DMS53 treated with DMSO at 0.1 percent for 48 hours (cell line): ENCODE results near the gene TMEM80.
A peak's percentile ranks its signal among the peaks of the same experiment; 100 is the strongest.
"Not testable (repeated sequence)": the region's sequence is repeated elsewhere in the genome, so short reads cannot be mapped to it uniquely, and the experiment has no call there.

ENCODE experiments used
- DNase-seq: peaks from one replicate; lab custom pipeline; 2025; ENCODE audit not compliant: unreplicated experiment; lab: John Stamatoyannopoulos, UW

TMEM80 gene

GRCh38 chr11:679271-680207 is 16.1 kb upstream of the TMEM80 start:
- DNase-seq: no peak

DNA sequence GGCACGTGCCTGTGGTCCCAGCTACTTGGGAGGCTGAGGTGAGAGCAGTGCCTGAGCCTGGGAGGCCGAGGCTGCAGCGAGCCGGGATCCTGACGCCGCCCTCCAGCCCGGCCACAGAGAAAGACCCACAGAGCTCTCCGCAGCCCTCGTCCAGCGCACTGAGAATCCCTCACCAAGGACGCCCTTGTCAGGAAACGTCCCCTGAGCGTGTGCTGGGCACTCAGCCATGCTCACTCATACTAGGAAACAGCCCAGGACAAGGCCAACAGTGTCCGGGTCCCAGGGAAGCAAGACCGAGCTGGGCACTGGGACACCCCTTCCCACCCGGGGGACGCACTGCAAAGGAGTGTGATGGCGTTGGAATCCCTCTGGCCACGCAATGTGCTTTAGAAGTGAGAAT is 15.1 kb upstream of the TMEM80 start:
- no peak for DNase-seq

- DNase-seq: no peak
These were observed 14.6 kb upstream of the TMEM80 start for GRCh38 chr11:680970-681369.

DNA sequence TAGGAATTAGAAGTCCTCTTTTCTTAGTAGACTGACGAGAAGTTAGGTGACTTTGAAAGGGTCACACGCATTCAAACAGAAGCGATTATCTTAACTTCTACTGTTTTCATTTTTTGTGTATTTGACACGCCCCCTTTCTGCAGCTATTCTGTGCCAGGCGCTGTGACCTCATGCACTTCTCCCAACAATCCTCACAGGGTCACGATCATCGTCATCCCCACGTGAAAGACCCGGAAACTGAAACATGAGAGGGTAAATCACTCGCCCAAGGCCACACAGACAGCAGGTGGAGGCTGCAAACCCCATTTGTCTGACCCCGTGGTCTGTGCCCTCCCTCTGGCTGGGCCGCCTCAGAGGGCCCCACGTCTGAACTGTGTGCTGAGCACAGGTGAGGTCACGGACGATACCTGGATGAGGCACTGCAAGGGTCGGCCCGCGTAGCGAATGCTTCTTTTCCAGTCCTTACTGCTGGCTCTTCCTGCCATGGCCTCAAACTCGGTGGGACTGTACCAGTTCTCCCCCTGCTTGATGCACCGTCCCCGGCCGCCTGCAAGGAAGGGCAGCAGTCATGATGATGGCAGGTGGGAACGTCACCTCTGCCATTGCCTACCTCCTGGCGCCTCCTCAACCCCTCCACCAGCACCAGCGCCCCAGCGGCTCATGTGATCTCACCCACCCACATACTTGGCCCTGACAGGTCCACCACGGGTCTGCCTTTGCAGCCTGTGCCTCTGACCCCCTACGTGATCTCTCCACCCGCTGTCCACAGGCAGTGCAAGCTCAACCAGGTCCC is 9.0 kb upstream of the TMEM80 start:
- no peak for DNase-seq

DNA sequence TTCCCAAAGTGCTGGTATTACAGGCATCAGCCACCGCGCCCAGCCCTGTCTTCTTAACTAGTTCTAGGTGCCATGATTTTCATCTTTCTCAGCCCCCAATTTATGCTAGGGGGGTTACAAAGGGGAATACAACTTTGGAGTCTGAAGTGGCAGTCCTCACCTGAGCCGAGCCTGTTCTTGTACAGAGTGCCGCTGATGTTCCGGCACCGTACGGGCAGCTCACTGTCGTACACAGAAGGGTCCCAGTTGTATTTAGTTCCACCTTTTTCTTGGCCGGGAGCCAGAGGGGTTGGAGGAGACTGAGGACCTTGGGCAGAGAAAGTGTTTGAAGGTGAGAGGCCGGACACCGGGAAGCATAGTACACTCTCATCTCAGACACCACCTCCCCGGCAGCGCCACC is 7.9 kb upstream of the TMEM80 start:
- no peak for DNase-seq

DNA sequence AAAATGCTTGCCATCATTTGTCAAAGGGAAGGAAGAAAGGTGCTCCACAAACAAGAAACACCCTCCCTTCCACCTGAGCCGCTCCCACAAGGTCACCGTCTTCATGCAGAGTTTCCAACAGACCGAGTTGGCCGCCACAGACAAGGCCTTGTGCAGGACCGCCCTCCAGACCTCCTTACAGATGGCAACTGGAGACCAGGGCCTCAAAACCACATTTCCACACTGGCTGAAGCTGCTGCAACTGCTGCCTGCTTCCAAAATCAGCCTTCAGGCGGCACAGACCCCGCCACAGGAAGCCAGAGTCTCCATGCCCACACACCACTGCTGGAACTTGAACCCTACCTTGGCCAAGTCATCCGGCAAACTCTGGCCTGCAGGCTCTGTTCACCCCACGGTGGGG is 6.9 kb upstream of the TMEM80 start:
- no peak for DNase-seq

GRCh38 chr11:689625-690024 is 6.0 kb upstream of the TMEM80 start:
- DNase-seq: no peak

- not testable (repeated sequence) for DNase-seq
These were observed 5.4 kb upstream of the TMEM80 start for GRCh38 chr11:690244-690643.

- DNase-seq: no peak
These were observed 4.6 kb upstream of the TMEM80 start for GRCh38 chr11:690738-691633.

DNA sequence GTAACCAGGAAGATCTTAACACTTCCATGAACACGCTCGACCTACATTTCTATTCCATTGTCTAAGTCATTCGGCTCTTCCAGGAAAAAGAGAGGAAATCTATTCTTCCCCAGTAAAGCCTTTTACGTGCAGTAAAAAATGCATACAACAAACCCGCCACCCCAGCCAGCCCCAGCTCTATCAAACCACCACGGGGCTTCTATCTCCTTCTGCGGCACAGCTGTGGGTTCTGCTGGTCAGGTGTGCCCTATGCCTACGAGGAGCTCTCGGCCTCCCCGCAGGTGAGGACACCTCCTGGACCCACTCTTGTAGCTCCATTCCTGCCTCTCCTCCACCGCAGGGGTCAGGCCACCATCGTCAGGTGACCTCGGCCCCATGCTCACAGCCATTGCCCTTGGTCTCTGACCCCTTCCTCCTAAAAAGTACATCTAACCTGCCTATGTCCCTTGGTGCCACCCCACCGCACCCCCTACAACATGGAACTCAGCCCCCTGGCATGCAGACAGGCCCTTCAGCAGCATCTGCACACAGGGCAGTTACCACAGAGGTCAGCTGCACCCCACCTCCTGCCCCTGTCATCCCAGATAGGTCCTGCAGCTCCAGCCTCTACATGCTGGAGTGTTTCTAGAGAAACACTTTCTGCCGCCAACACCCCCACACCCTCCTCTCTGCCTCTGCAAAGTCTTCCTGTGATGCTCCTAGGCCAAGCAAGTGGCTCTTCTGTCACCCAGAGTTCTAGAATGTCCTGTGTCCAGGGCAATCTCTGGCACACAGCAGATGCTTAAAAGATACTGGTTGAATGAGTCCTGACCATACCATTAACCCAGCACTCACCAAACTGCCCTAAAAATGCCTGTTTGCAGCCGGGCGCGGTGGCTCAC is 3.7 kb upstream of the TMEM80 start:
- no peak for DNase-seq

DNA sequence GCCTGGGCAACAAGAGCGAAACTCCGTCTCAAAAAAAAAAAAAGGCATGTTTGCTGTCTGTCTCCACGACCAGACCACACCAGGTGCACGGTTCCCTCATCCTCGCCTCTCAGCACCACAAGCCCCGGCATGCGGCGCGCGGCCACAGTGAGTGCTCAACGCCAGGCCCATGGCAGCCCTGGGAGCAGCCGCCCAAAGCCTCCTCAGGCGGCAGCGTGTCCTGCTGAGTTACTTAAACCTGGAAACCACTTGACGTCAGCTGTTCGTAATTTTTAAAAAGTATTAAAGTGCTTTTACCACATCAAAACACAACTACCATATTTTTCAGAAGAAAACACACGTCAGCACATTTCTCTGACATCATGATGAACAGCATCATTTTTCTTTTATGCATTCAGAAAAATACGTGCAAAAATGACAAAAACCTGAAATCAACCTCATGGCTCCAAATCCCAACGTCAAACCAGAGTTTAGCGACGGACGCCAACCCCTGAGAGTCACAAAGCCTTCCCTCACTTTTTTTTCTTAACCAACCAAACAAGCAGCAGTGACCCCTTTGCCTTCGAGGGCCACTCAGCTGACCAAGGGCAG is 2.7 kb upstream of the TMEM80 start:
- no peak for DNase-seq

DNA sequence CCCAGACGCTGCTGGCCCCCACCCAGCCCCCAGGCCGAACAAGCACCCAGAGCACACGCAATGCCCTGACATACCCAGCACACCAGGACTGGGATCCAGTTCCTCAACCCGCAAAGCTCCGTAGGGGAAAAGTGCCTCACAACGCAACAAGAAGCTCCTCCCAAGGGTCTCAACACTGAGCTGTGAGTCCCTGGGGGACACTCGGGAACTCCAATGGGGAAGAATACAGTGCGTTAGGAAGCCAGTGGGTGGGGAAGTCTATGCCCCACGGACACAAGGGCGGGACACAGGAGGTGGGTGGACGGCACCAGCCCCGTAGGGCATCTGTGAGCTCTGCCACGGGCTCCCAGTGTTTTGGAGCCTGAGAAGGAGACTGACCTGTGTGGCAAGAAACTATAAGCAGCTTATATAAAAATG is 2.2 kb upstream of the TMEM80 start:
- no peak for DNase-seq

DNA sequence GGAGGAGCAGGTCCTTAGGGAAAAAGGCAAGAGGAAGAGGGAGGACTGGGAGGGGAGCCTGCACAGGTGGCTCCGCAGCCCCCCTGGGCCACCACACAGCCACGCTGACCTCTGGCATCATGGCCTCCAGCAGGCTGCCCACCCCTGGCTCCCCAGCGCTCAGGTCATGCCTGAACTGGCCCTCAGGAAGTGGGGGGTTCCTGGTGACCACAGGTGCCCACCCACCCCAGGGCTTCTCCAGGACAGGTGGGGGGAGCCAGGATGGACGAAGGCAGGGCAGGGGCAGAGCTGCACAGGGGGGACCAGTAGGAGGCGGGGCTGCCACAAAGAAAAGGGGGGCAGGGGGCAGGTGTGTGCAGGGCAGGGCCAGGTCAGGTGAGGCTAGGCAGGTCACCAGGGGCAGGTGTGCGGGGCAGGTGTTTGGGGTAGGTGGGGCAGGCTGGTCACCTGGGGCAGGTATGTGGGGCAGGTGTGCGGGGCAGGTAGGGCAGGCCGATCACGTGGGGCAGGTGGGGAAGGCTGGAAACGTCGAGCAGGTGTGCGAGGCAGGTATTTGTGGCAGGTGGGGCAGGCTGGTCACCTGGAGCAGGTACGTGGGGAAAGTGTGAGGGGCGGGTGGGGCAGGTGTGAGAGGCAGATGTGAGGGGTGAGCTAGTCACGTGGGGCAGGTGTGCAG is 1.6 kb upstream of the TMEM80 start:
- DNase-seq: peak; percentile 85

GRCh38 chr11:694563-695287 is 891 bp upstream of the TMEM80 start, which contains the start of gene DEAF1:
Gene DEAF1, minus strand, starts transcription at chr11:695222. Its CDS starts 175 bp downstream, at chr11:695047.
- peak; percentile 98 for DNase-seq

- DNase-seq: no peak
These were observed 403 bp upstream of the TMEM80 start for GRCh38 chr11:695288-695537.

GRCh38 chr11:696955-697491 is 1.4 kb downstream of the TMEM80 start:
- no peak for DNase-seq

- DNase-seq: no peak
These were observed 2.2 kb downstream of the TMEM80 start for GRCh38 chr11:697811-698311.

- DNase-seq: no peak
These were observed 3.0 kb downstream of the TMEM80 start for GRCh38 chr11:698493-699115.
